Neural cell (in vitro differentiated cells): Measurements from ENCODE around the gene DUSP14.

Source experiments
- CTCF ChIP-seq: fragments of 450-650 bp; IDR thresholded peaks from 2 replicates; pipeline ENCODE4 v1.5.1; 2014; ENCODE audit warnings: antibody characterized with exemption, mild to moderate bottlenecking, moderate library complexity; ENCODE audit not compliant: poor library complexity, severe bottlenecking
- EP300 ChIP-seq: fragments of 450-650 bp; conservative IDR thresholded peaks from 2 replicates; pipeline ENCODE4 v1.6.1; 2014; ENCODE audit warnings: antibody characterized with exemption, mild to moderate bottlenecking, moderate library complexity; ENCODE audit not compliant: poor library complexity, severe bottlenecking

- no peak for TF ChIP-seq CTCF
- no peak for TF ChIP-seq EP300
Measured at GRCh38 chr17:37488607-37489196, 989 bp upstream of the DUSP14 start.
